Muscle layer of duodenum (tissue), 2 donors: ENCODE data around the gene HSDL1.

Source experiments
- H3K27ac ChIP-seq: one replicate; pipeline ENCODE4 v1.7.0; 2013; ENCODE audit warnings: mild to moderate bottlenecking, low read length
- H3K27me3 ChIP-seq: one replicate; pipeline ENCODE4 v1.7.0; 2013; ENCODE audit warnings: low read depth, mild to moderate bottlenecking, control low read depth, low read length
- H3K36me3 ChIP-seq, 2 donors: one replicate each; pipeline ENCODE4 v1.7.0; 2013; ENCODE audit warnings: low read length in 2 of 2, control low read depth in 1 of 2, mild to moderate bottlenecking in 1 of 2; ENCODE audit not compliant: insufficient read depth in 2 of 2, control insufficient read depth in 1 of 2
- H3K4me1 ChIP-seq, 2 donors: one replicate each; pipeline ENCODE4 v1.7.0; 2013; ENCODE audit warnings: low read length in 2 of 2, mild to moderate bottlenecking in 2 of 2, control low read depth in 1 of 2, moderate library complexity in 1 of 2; ENCODE audit not compliant: insufficient read depth in 2 of 2, control insufficient read depth in 1 of 2
- H3K4me3 ChIP-seq, 2 donors: one replicate each; pipeline ENCODE4 v1.7.0; 2013; ENCODE audit warnings: low read length in 2 of 2, low read depth in 1 of 2, mild to moderate bottlenecking in 1 of 2
- H3K9me3 ChIP-seq, 2 donors: one replicate each; pipeline ENCODE4 v1.7.0; 2013; ENCODE audit warnings: low read length in 2 of 2, control low read depth in 1 of 2, mild to moderate bottlenecking in 1 of 2; ENCODE audit not compliant: control insufficient read depth in 1 of 2
- donor health status: healthy.

The HSDL1 gene

GRCh38 chr16:84144859-84145639 is at the start of gene HSDL1, which contains the start of gene DNAAF1:
Gene HSDL1, minus strand, starts transcription at chr16:84145177. Its CDS starts 13,856 bp downstream, at chr16:84131321.
Gene DNAAF1, plus strand, starts transcription at chr16:84145308. Its CDS starts 133 bp downstream, at chr16:84145441.
- Histone ChIP-seq H3K27me3 (no peaks in the 10 kb centered on the region), H3K4me3 (peak within 1 kb of the TSS; percentile 78 to 91), H3K36me3 (no peaks in the 10 kb centered on the region), H3K9me3 (no peaks in the 10 kb centered on the region), H3K27ac (no peak within 1 kb of the TSS), H3K4me1 (peaks cover 0 to 11% of the 10 kb centered on the region in 2 donors)

- Histone ChIP-seq H3K4me3 (no peak overlapping the region), H3K9me3 (no peaks in the 10 kb centered on the region), H3K4me1 (peaks cover 0 to 3% of the 10 kb centered on the region in 2 donors), H3K27ac (no peak overlapping the region), H3K36me3 (no peaks in the 10 kb centered on the region), H3K27me3 (no peaks in the 10 kb centered on the region)
Measured at GRCh38 chr16:84194018-84194417, 49.0 kb upstream of the HSDL1 start.

- Histone ChIP-seq H3K4me1 (no peaks in the 10 kb centered on the region), H3K4me3 (no peak overlapping the region), H3K36me3 (no peaks in the 10 kb centered on the region), H3K27me3 (no peaks in the 10 kb centered on the region), H3K27ac (no peak overlapping the region), H3K9me3 (no peaks in the 10 kb centered on the region)
Measured at GRCh38 chr16:84193480-84193879, 48.5 kb upstream of the HSDL1 start.

GRCh38 chr16:84191466-84191865 is 46.5 kb upstream of the HSDL1 start:
- Histone ChIP-seq H3K4me3 (no peak overlapping the region), H3K27ac (no peak overlapping the region), H3K9me3 (no peaks in the 10 kb centered on the region), H3K4me1 (no peaks in the 10 kb centered on the region), H3K36me3 (no peaks in the 10 kb centered on the region), H3K27me3 (no peaks in the 10 kb centered on the region)

- no peak within 1 kb of the TSS for H3K4me3 ChIP-seq
- H3K9me3 ChIP-seq = no peaks in the 10 kb centered on the region
- no peak within 1 kb of the TSS for H3K27ac ChIP-seq
- no peaks in the 10 kb centered on the region for H3K36me3 ChIP-seq
- peaks cover 0 to 6% of the 10 kb centered on the region in 2 donors for H3K4me1 ChIP-seq
- no peaks in the 10 kb centered on the region for H3K27me3 ChIP-seq
Measured at GRCh38 chr16:84190731-84191388, 45.9 kb upstream of the HSDL1 start, which contains the start of gene ADAD2. Gene ADAD2, plus strand, starts transcription at chr16:84191157. Its CDS starts 74 bp downstream, at chr16:84191231.

GRCh38 chr16:84186685-84187437 is 41.9 kb upstream of the HSDL1 start, which contains the start of gene TAF1C:
Gene TAF1C, minus strand, starts transcription at chr16:84187057. Its CDS starts 2,069 bp downstream, at chr16:84184988.
- H3K4me1 ChIP-seq = peaks cover 0 to 18% of the 10 kb centered on the region in 2 donors
- no peaks in the 10 kb centered on the region for H3K27me3 ChIP-seq
- H3K9me3 ChIP-seq = no peaks in the 10 kb centered on the region
- peak within 1 kb of the TSS; percentile 45 for H3K27ac ChIP-seq
- peak within 1 kb of the TSS; percentile 83 to 98 for H3K4me3 ChIP-seq
- peaks cover 10 to 24% of the 10 kb centered on the region in 2 donors for H3K36me3 ChIP-seq

GRCh38 chr16:84184775-84185174 is 39.8 kb upstream of the HSDL1 start:
- Histone ChIP-seq H3K9me3 (no peaks in the 10 kb centered on the region), H3K36me3 (peaks cover 20 to 44% of the 10 kb centered on the region in 2 donors), H3K4me1 (peaks cover 0 to 18% of the 10 kb centered on the region in 2 donors), H3K27me3 (no peaks in the 10 kb centered on the region), H3K4me3 (no peak overlapping the region), H3K27ac (no peak overlapping the region)

- Histone ChIP-seq H3K36me3 (peaks cover 20 to 51% of the 10 kb centered on the region in 2 donors), H3K27ac (no peak overlapping the region)
Measured at GRCh38 chr16:84183911-84184591, 39.1 kb upstream of the HSDL1 start.

GRCh38 chr16:84183572-84183875 is 38.5 kb upstream of the HSDL1 start:
- Histone ChIP-seq H3K36me3 (peaks cover 24 to 57% of the 10 kb centered on the region in 2 donors), H3K27ac (no peak overlapping the region), H3K27me3 (no peaks in the 10 kb centered on the region), H3K4me1 (peaks cover 0 to 20% of the 10 kb centered on the region in 2 donors), H3K4me3 (no peak overlapping the region), H3K9me3 (no peaks in the 10 kb centered on the region)

More at GRCh38 chr16:84183911-84184591, 39.1 kb upstream of the HSDL1 start:
- Histone ChIP-seq H3K9me3 (no peaks in the 10 kb centered on the region), H3K4me3 (no peak overlapping the region), H3K27me3 (no peaks in the 10 kb centered on the region), H3K4me1 (peaks cover 0 to 18% of the 10 kb centered on the region in 2 donors)

- H3K27me3 ChIP-seq = no peaks in the 10 kb centered on the region
- H3K4me1 ChIP-seq = peaks cover 3 to 26% of the 10 kb centered on the region in 2 donors
- no peak overlapping the region for H3K4me3 ChIP-seq
- no peaks in the 10 kb centered on the region for H3K9me3 ChIP-seq
- H3K27ac ChIP-seq = no peak overlapping the region
- peaks cover 24 to 59% of the 10 kb centered on the region in 2 donors for H3K36me3 ChIP-seq
Measured at GRCh38 chr16:84182680-84183571, 37.9 kb upstream of the HSDL1 start.
